Thyroid gland (tissue), 4 donors: ENCODE results near the gene S100A4. TPM values are rescaled to one million over a fixed set of nuclear protein-coding genes. Genes with fewer than 3 reads are reported as not detected.
A peak's percentile ranks its signal among the peaks of the same experiment; 100 is the strongest.

Source experiments
- DNase-seq, 2 donors: peaks; one replicate each; pipeline ENCODE4 v3.0.0-alpha.2; 2019
- H3K27ac ChIP-seq, 3 donors: fragments of 200-600 bp; sonication (generic); 1 replicate in 2 of 3; 2 replicates in 1 of 3; pipeline ENCODE4 v1.5.1; 2016 to 2019; ENCODE audit warnings: mild to moderate bottlenecking in 1 of 3, moderate library complexity in 1 of 3
- H3K27me3 ChIP-seq: fragments of 200-600 bp; sonication (generic); one replicate; pipeline ENCODE4 v1.5.1; 2019
- H3K36me3 ChIP-seq, 2 donors: fragments of 200-600 bp; sonication (generic); one replicate each; pipeline ENCODE4 v1.5.1; 2016 to 2019
- H3K4me1 ChIP-seq, 2 donors: fragments of 200-600 bp; sonication (generic); one replicate each; pipeline ENCODE4 v1.5.1; 2017 to 2019
- H3K4me3 ChIP-seq, 3 donors: fragments of 200-600 bp; sonication (generic); replicated peaks in 1 of 3; 1 replicate in 2 of 3; 2 replicates in 1 of 3; pipeline ENCODE4 v1.5.1; 2016; ENCODE audit warnings: mild to moderate bottlenecking in 1 of 3
- H3K9me3 ChIP-seq: fragments of 200-600 bp; sonication (generic); one replicate; pipeline ENCODE4 v1.5.1; 2017
- POLR2A ChIP-seq, 2 donors: fragments of 450-650 bp; IDR thresholded peaks; one replicate each; pipeline ENCODE4 v1.6.1; 2017; ENCODE audit warnings: antibody characterized with exemption in 2 of 2, mild to moderate bottlenecking in 2 of 2, moderate library complexity in 1 of 2
- WGBS, 2 donors: methylation state at CpG; one replicate each; pipeline ENCODE4 v1.1.5; 2017; 5-methylcytosine and 5-hydroxymethylcytosine counted together
- intact Hi-C: fragments of 100-400 bp; cut with DNase I; formaldehyde crosslinking; loops from one replicate; pipeline ENCODE4 v1.15.1; 2023
- total RNA-seq, 4 donors: library from RNA; depleted of rRNA; stranded (reverse); fragments of >200 nt; gene quantifications; one replicate each; pipeline ENCODE4 v1.2.3, GENCODE V29; 2016
- TF ChIP-seq, protein P1 (sequence below), 6 experiments: fragments of 200-600 bp in 3 of 6; fragments of 450-650 bp in 3 of 6; sonication (generic) in 3 of 6; IDR thresholded peaks; one replicate each; pipeline ENCODE4 v1.5.1; 2016 to 2019; ENCODE audit warnings: antibody characterized with exemption in 6 of 6, mild to moderate bottlenecking in 2 of 6, inconsistent platforms in 1 of 6, moderate library complexity in 1 of 6

The S100A4 gene
- total RNA-seq, 4 donors from 2014 or later, result 57.3 to 251 (median 133) TPM

GRCh38 chr1:153543736-153544135 is 1.9 kb downstream of the S100A4 start:
- DNase-seq, result no peak
- Histone ChIP-seq H3K4me1 (peaks cover 56 to 94% of the 10 kb centered on the region in 2 donors), H3K27ac (peak overlapping the region in 2 of 3 donors; percentile 94 to 96), H3K4me3 (no peak overlapping the region), H3K27me3 (no peaks in the 10 kb centered on the region), H3K9me3 (no peaks in the 10 kb centered on the region), H3K36me3 (no peaks in the 10 kb centered on the region)
- no peak for TF ChIP-seq POLR2A (IDR thresholded peaks at IDR 0.05)
- TF ChIP-seq, protein P1, sequence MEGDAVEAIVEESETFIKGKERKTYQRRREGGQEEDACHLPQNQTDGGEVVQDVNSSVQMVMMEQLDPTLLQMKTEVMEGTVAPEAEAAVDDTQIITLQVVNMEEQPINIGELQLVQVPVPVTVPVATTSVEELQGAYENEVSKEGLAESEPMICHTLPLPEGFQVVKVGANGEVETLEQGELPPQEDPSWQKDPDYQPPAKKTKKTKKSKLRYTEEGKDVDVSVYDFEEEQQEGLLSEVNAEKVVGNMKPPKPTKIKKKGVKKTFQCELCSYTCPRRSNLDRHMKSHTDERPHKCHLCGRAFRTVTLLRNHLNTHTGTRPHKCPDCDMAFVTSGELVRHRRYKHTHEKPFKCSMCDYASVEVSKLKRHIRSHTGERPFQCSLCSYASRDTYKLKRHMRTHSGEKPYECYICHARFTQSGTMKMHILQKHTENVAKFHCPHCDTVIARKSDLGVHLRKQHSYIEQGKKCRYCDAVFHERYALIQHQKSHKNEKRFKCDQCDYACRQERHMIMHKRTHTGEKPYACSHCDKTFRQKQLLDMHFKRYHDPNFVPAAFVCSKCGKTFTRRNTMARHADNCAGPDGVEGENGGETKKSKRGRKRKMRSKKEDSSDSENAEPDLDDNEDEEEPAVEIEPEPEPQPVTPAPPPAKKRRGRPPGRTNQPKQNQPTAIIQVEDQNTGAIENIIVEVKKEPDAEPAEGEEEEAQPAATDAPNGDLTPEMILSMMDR (IDR thresholded peaks at IDR 0.05), result no peak
- WGBS, 2 donors, result 87 to 89% methylated on average over 4 of the region's 4 CpGs
- intact Hi-C loops, result no loop called here

DNA sequence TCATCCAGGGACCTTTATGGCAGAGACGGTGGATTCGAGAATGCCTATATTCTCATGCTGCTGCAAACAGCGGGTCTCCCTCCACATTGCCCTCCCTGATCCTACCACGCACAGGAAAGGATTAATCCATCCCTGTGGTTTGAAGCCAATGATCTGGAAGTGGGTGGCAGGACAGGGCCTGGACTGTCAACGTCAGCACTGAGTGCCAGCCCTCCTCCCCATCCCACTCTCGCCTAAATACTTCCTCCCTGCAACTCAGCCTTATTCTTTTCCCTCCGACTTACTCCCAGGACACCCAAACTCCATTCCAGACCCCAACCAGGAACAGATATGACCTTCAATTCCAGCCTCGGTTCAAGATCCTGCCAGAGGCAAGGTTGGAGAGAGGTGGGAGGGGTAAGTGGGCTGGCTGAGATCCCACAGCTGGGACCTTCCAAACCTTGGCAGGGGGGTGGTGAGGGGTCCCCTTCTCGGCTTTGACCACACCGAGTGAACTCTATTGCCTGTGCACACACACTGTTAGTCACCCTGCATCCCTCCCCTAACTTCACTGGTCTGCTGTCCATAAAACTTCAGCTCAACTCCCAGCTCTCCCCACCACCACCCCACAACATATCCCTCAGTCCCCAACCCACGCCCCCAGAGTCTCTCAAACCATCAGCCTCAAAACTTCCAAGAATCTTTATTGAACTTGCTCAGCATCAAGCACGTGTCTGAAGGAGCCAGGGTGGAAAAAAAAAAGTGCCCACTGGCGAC is 2.5 kb downstream of the S100A4 start:
- 72 to 75% methylated on average over 13 of the region's 13 CpGs for WGBS, 2 donors
- intact Hi-C loops, result no loop called here
- TF ChIP-seq, protein P1 (IDR thresholded peaks at IDR 0.05), result no peak
- TF ChIP-seq POLR2A (IDR thresholded peaks at IDR 0.05), result no peak
- Histone ChIP-seq H3K27ac (peak overlapping the region in 2 of 3 donors; percentile 56 to 94), H3K4me1 (peaks cover 56 to 88% of the 10 kb centered on the region in 2 donors), H3K36me3 (no peaks in the 10 kb centered on the region), H3K27me3 (no peaks in the 10 kb centered on the region), H3K4me3 (no peak overlapping the region), H3K9me3 (no peaks in the 10 kb centered on the region)
- DNase-seq, result no peak

GRCh38 chr1:153541641-153542590 is 3.7 kb downstream of the S100A4 start:
- H3K4me1 ChIP-seq, result peaks cover 47 to 78% of the 10 kb centered on the region in 2 donors
- H3K4me3 ChIP-seq, result no peak overlapping the region
- peak; percentile 32 to 46 for DNase-seq
- no peaks in the 10 kb centered on the region for H3K27me3 ChIP-seq
- TF ChIP-seq, protein P1 (IDR thresholded peaks at IDR 0.05), result no peak
- no peak for TF ChIP-seq POLR2A (IDR thresholded peaks at IDR 0.05)
- no peaks in the 10 kb centered on the region for H3K9me3 ChIP-seq
- H3K27ac ChIP-seq, result peak overlapping the region; percentile 66 to 87 (median 81)
- intact Hi-C loops, result no loop called here
- no peaks in the 10 kb centered on the region for H3K36me3 ChIP-seq
- 54 to 66% methylated on average over 13 of the region's 13 CpGs for WGBS, 2 donors

DNA sequence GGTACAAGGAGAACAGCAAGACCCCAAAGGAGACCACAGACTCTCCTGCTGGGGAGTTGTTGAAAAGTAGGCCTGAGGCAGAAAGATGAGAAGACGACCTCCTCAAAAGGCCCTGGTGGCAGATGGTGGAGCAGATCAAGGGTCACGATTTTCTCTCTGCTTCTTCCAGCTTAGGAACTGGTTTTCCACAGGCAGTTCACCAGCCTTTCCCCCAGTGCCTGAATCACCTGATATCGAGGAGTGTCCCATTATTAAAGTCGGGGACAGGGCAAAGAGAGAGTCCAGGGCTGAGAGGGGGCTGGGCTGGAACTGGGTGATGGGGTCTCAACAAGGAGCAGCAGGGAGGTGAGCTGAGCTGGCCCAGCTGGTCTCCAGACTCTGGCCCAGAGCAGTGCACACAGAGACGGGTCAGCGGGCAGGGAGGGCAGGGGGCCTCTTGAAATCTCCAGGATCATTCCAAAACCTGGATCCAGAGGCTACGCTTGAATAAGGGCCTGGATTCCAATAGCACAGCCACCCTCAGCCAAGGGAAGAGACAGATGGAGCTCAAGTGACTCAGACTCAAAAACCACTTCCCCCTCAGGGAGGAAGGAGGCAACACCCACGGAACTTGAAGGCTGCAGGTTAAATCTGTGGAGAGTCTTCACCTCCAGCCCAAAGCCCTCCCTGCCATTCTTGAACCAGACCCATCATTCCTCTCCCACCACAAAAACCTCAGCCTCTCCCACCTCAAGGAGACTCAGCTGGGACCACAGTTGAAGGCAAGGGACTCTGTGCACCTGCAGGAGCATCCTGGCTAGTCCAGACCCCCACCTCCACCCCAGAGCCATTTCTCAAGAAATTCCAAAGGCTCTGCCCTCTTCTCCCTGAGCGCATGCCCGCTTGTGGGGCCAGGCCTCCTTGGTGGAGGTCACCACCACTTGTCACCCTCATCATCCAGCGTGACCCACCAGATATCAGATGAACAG is 4.9 kb downstream of the S100A4 start, which contains the start of gene S100A5:
TSS of gene S100A5 (minus strand) at position 541 of the 968 bp plus-strand sequence. CDS start 743 bp downstream, outside the sequence.
- intact Hi-C loops, result no loop called here
- peak; percentile 80 to 81 for DNase-seq

More for the DNA sequence above, 4.9 kb downstream of the S100A4 start, which contains the start of gene S100A5:
- Histone ChIP-seq H3K36me3 (no peaks in the 10 kb centered on the region), H3K4me3 (no peak within 1 kb of the TSS), H3K4me1 (peaks cover 34 to 74% of the 10 kb centered on the region in 2 donors), H3K9me3 (no peaks in the 10 kb centered on the region), H3K27ac (peak within 1 kb of the TSS; percentile 66 to 87 (median 81)), H3K27me3 (no peaks in the 10 kb centered on the region)
- TF ChIP-seq, protein P1 (IDR thresholded peaks at IDR 0.05), result no peak
- peak in 1 of 2 donors; percentile 42 for TF ChIP-seq POLR2A (IDR thresholded peaks at IDR 0.05)
- 58 to 59% methylated on average over 10 to 11 of the region's 11 CpGs for whole genome bisulfite sequencing, 2 donors
